ENCODE measurements around the gene AFF2.

GRCh38 chrX:148913971-148914370 is 413.6 kb downstream of the AFF2 start:
- TF ChIP-seq CTCF (IDR thresholded peaks at IDR 0.05) (no peak), TCF12 (IDR thresholded peaks at IDR 0.05) (no peak), POLR2AphosphoS5 (IDR thresholded peaks at IDR 0.05; ENCODE audit: low read depth, low read length) (no peak), YY1 (IDR thresholded peaks at IDR 0.05; ENCODE audit: low read depth) (no peak), MXI1 (IDR thresholded peaks at IDR 0.05; ENCODE audit: low read depth, low read length) (no peak), EP300 (IDR thresholded peaks at IDR 0.05; ENCODE audit: borderline replicate concordance in 1 of 2, low read depth in 1 of 2, low read length in 1 of 2) (no peak), MAX (IDR thresholded peaks at IDR 0.05; ENCODE audit: low read depth) (no peak), CHD2 (IDR thresholded peaks at IDR 0.05; ENCODE audit: low read length, partially characterized antibody) (no peak), TAF1 (IDR thresholded peaks at IDR 0.05; ENCODE audit: borderline replicate concordance, low read depth, low read length) (no peak), EZH2phosphoT487 (IDR thresholded peaks at IDR 0.05; ENCODE audit: borderline replicate concordance, low read depth) (no peak), SIN3A (IDR thresholded peaks at IDR 0.05; ENCODE audit: borderline replicate concordance, low read depth, low read length) (no peak)
- TF ChIP-seq, protein P1, sequence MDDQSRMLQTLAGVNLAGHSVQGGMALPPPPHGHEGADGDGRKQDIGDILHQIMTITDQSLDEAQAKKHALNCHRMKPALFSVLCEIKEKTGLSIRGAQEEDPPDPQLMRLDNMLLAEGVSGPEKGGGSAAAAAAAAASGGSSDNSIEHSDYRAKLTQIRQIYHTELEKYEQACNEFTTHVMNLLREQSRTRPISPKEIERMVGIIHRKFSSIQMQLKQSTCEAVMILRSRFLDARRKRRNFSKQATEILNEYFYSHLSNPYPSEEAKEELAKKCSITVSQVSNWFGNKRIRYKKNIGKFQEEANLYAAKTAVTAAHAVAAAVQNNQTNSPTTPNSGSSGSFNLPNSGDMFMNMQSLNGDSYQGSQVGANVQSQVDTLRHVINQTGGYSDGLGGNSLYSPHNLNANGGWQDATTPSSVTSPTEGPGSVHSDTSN (IDR thresholded peaks at IDR 0.05), result no peak

Data from SK-N-SH (cell line).